ENCODE data around the gene HTR7.

The HTR7 gene

DNA sequence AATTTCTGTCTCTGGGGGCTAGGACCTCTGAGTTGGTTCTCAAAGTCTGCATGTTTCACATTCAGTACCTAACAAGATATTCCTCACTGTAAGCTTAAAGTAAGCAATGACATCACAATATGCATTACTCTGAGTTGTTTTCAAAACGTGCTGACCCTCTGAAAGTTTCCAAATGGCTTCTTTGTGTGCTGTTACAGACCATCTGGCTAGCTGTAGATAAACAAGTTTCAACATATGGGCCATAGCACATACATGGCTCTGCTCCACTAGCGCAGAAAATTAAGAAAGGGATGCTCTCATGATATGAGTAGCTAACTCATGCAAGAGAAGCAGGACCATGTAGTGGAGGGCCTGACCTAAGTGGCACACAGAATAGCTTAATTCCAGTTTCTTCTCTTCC, 119.0 kb downstream of the HTR7 start:
- TF ChIP-seq, protein P1, sequence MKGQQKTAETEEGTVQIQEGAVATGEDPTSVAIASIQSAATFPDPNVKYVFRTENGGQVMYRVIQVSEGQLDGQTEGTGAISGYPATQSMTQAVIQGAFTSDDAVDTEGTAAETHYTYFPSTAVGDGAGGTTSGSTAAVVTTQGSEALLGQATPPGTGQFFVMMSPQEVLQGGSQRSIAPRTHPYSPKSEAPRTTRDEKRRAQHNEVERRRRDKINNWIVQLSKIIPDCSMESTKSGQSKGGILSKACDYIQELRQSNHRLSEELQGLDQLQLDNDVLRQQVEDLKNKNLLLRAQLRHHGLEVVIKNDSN (IDR thresholded peaks at IDR 0.05): no peak
- TF ChIP-seq RAD21 (IDR thresholded peaks at IDR 0.05; ENCODE audit: low read depth): no peak
- TF ChIP-seq CEBPB (IDR thresholded peaks at IDR 0.05): no peak
- TF ChIP-seq FOXM1 (IDR thresholded peaks at IDR 0.05; ENCODE audit: borderline replicate concordance, low read depth): no peak
- no peak for TF ChIP-seq TCF12 (IDR thresholded peaks at IDR 0.05; ENCODE audit: low read depth)
- TF ChIP-seq CREB1 (IDR thresholded peaks at IDR 0.05; ENCODE audit: low read depth): no peak
- no peak for TF ChIP-seq NFIC (IDR thresholded peaks at IDR 0.05)
- TF ChIP-seq, protein P2, sequence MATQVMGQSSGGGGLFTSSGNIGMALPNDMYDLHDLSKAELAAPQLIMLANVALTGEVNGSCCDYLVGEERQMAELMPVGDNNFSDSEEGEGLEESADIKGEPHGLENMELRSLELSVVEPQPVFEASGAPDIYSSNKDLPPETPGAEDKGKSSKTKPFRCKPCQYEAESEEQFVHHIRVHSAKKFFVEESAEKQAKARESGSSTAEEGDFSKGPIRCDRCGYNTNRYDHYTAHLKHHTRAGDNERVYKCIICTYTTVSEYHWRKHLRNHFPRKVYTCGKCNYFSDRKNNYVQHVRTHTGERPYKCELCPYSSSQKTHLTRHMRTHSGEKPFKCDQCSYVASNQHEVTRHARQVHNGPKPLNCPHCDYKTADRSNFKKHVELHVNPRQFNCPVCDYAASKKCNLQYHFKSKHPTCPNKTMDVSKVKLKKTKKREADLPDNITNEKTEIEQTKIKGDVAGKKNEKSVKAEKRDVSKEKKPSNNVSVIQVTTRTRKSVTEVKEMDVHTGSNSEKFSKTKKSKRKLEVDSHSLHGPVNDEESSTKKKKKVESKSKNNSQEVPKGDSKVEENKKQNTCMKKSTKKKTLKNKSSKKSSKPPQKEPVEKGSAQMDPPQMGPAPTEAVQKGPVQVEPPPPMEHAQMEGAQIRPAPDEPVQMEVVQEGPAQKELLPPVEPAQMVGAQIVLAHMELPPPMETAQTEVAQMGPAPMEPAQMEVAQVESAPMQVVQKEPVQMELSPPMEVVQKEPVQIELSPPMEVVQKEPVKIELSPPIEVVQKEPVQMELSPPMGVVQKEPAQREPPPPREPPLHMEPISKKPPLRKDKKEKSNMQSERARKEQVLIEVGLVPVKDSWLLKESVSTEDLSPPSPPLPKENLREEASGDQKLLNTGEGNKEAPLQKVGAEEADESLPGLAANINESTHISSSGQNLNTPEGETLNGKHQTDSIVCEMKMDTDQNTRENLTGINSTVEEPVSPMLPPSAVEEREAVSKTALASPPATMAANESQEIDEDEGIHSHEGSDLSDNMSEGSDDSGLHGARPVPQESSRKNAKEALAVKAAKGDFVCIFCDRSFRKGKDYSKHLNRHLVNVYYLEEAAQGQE (IDR thresholded peaks at IDR 0.05; ENCODE audit: low read depth): no peak

DNA sequence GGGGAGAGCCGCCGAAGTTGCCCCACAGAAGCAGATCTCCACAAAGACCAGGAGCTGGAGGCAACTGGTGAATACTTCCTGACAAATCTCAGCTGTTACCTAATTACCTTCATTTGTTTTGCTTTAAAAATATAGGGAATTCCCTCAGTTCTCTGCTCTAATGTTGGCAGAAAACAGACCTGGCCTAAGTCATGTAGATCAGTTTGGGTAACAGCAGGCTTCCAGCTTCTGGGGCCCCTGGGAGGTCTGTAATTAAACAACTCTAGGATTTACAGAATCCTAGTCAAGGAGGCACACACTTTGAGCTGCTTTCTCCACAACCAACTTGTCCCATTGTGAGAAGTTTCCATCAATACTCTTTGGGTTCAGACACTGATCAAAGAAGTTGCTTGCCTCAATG, 123.4 kb downstream of the HTR7 start:
- no peak for TF ChIP-seq RAD21 (IDR thresholded peaks at IDR 0.05; ENCODE audit: low read depth)
- TF ChIP-seq, protein P2 (IDR thresholded peaks at IDR 0.05; ENCODE audit: low read depth): no peak
- no peak for TF ChIP-seq CEBPB (IDR thresholded peaks at IDR 0.05)
- TF ChIP-seq EP300 (IDR thresholded peaks at IDR 0.05; ENCODE audit: borderline replicate concordance): no peak
- TF ChIP-seq, protein P1 (IDR thresholded peaks at IDR 0.05): no peak
- no peak for TF ChIP-seq FOXM1 (IDR thresholded peaks at IDR 0.05; ENCODE audit: borderline replicate concordance, low read depth)
- no peak for TF ChIP-seq NFIC (IDR thresholded peaks at IDR 0.05)
- TF ChIP-seq TEAD4 (IDR thresholded peaks at IDR 0.05): no peak
- TF ChIP-seq, protein P3, sequence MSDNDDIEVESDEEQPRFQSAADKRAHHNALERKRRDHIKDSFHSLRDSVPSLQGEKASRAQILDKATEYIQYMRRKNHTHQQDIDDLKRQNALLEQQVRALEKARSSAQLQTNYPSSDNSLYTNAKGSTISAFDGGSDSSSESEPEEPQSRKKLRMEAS (IDR thresholded peaks at IDR 0.05): no peak
- no peak for TF ChIP-seq YY1 (IDR thresholded peaks at IDR 0.05; ENCODE audit: low read depth)

DNA sequence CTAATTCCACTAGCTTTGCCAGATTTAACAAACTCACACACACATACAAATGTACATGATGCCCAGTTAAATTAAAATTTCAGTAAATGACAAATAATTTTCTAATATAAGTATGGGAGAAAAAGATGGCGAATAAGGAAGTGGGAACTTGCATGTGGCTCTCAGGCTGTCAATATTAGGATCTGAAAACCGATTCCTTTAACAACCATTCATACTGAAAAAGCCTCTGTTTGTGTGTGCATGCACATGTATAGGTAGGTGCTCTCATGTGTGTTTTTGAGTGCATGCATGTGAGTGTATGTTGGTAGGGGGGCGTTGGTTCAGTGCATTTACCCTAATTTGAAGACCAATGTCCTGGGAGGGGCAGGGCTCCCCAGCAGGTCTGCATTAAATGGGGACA, 125.3 kb downstream of the HTR7 start:
- TF ChIP-seq, protein P2 (IDR thresholded peaks at IDR 0.05; ENCODE audit: low read depth): no peak
- TF ChIP-seq CEBPB (IDR thresholded peaks at IDR 0.05) (no peak), TAF1 (IDR thresholded peaks at IDR 0.05; ENCODE audit: low read depth) (no peak), CREB1 (IDR thresholded peaks at IDR 0.05; ENCODE audit: low read depth) (no peak), EP300 (IDR thresholded peaks at IDR 0.05; ENCODE audit: borderline replicate concordance) (no peak), TEAD4 (IDR thresholded peaks at IDR 0.05) (no peak), NFIC (IDR thresholded peaks at IDR 0.05) (no peak), FOXM1 (IDR thresholded peaks at IDR 0.05; ENCODE audit: borderline replicate concordance, low read depth) (no peak), EGR1 (IDR thresholded peaks at IDR 0.05) (no peak), ZBTB7A (IDR thresholded peaks at IDR 0.05; ENCODE audit: low read depth) (no peak), YY1 (IDR thresholded peaks at IDR 0.05; ENCODE audit: low read depth) (no peak), RAD21 (IDR thresholded peaks at IDR 0.05; ENCODE audit: low read depth) (no peak)
- TF ChIP-seq, protein P3 (IDR thresholded peaks at IDR 0.05): no peak
- TF ChIP-seq, protein P1 (IDR thresholded peaks at IDR 0.05): no peak

DNA sequence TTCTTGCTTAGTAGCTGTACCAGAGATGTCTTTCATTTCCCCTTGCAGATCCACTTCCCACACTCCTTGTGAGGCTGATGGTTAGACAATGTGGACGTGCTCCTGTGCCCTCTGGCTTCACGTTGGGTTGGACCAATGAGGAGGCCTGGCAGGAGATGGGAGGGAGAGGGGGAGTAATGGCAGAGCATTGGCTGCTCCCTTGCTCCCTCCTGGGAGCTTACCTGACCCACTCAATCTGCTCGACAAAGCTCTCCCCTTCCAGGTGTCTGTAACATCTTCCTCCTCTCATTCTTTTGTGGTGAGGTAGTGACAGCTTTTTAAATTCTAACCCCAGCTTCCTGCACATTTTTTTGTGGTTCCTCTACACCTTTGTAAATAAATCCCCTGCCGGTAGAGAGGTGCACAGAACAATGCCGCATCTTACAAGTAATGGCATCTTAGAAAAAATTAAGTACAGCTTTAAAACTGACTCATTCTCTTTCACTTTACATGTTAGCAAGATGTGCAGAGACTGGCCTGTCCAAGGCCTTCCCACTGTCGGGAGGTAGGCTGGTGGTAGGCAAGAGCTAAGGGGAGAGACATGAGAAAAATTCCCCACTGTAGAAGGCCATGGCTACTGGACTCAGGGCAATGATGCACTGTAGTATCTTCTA, 134.3 kb downstream of the HTR7 start:
- no peak for TF ChIP-seq TEAD4 (IDR thresholded peaks at IDR 0.05)
- TF ChIP-seq EGR1 (IDR thresholded peaks at IDR 0.05): no peak
- no peak for TF ChIP-seq NFIC (IDR thresholded peaks at IDR 0.05)
- TF ChIP-seq TCF12 (IDR thresholded peaks at IDR 0.05; ENCODE audit: low read depth): no peak
- no peak for TF ChIP-seq CREB1 (IDR thresholded peaks at IDR 0.05; ENCODE audit: low read depth)
- TF ChIP-seq, protein P1 (IDR thresholded peaks at IDR 0.05): no peak
- no peak for TF ChIP-seq FOXM1 (IDR thresholded peaks at IDR 0.05; ENCODE audit: borderline replicate concordance, low read depth)
- no peak for TF ChIP-seq CEBPB (IDR thresholded peaks at IDR 0.05)
- no peak for TF ChIP-seq ZBTB7A (IDR thresholded peaks at IDR 0.05; ENCODE audit: low read depth)

Measured in Ishikawa (cell line).